Neutrophil (primary cell): ENCODE results near the gene CDKL1.

Experiments used
- H3K27ac ChIP-seq: fragments of 200-600 bp; sonication (generic); 2 replicates; pipeline ENCODE4 v1.5.1; 2016; ENCODE audit warnings: mild to moderate bottlenecking, moderate library complexity
- H3K27me3 ChIP-seq: fragments of 200-600 bp; sonication (generic); 2 replicates; pipeline ENCODE4 v1.6.0; 2016; ENCODE audit warnings: mild to moderate bottlenecking
- H3K36me3 ChIP-seq: fragments of 200-600 bp; sonication (generic); 2 replicates; pipeline ENCODE4 v1.5.1; 2017
- H3K4me1 ChIP-seq, 2 experiments: fragments of 200-600 bp in 1 of 2; sonication (generic) in 1 of 2; 1 replicate in 1 of 2; 2 replicates in 1 of 2; pipeline versions ENCODE4 v1.5.1 to v1.6.1; 2013 to 2016; ENCODE audit warnings: low read depth in 1 of 2, low read length in 1 of 2, mild to moderate bottlenecking in 1 of 2, moderate library complexity in 1 of 2; ENCODE audit not compliant: control insufficient read depth in 1 of 2, insufficient read depth in 1 of 2
- H3K4me3 ChIP-seq, 2 experiments: fragments of 200-600 bp in 1 of 2; sonication (generic) in 1 of 2; 1 replicate in 1 of 2; 2 replicates in 1 of 2; pipeline ENCODE4 v1.5.1; 2013 to 2016; ENCODE audit warnings: low read depth in 1 of 2, low read length in 1 of 2, mild to moderate bottlenecking in 1 of 2, moderate library complexity in 1 of 2
- H3K9me3 ChIP-seq: fragments of 200-600 bp; sonication (generic); 2 replicates; pipeline ENCODE4 v1.5.1; 2016
- TF ChIP-seq, protein P1 (sequence below): fragments of 200-600 bp; sonication (generic); IDR thresholded peaks from 2 replicates; pipeline ENCODE4 v1.5.1; 2016; ENCODE audit warnings: antibody characterized with exemption

CDKL1 gene

DNA sequence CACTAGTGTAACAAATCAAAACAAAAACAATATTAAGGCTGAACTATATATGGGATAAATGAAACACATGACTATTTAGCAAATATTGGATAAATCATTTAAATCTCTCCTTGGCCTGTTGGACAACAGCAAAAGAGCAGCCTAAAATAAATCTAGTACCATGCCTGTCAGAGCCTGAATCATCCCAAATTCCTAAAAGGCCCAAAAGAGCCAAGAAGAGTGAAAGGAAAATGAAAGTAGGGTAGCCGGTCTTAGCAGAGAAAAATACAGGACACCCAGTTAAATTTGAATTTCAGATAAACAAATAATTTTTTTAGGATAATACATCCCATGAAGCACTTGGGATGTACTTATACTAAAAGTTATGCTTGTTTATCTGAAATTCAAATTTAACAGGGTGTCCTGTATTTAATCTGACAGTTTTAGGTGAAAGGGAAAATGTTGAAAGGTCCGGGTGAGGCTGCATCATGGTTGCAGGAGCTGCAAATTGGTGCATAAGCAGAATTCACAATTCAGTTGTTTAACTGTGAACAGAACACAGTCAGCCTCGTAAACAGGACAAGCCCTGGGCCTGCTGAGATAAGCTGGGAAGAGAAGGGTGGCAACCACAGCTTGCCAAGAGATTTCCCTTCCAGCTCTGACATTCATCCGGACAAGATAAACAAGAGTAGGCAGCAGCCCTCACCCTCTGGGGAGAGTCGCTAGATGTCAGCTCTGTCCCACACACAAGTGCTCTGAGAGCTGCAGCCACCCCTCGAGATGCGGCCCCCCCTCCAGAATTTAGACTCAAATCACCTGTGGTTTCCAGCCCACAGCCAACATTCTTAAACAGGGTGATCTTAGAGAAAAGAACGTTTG, 54.2 kb downstream of the CDKL1 start:
- Histone ChIP-seq H3K27ac (no peak overlapping the region), H3K27me3 (no peaks in the 10 kb centered on the region), H3K4me3 (no peak overlapping the region), H3K4me1 (no peaks in the 10 kb centered on the region), H3K36me3 (peaks cover 7% of the 10 kb centered on the region), H3K9me3 (no peaks in the 10 kb centered on the region)
- TF ChIP-seq, protein P1, sequence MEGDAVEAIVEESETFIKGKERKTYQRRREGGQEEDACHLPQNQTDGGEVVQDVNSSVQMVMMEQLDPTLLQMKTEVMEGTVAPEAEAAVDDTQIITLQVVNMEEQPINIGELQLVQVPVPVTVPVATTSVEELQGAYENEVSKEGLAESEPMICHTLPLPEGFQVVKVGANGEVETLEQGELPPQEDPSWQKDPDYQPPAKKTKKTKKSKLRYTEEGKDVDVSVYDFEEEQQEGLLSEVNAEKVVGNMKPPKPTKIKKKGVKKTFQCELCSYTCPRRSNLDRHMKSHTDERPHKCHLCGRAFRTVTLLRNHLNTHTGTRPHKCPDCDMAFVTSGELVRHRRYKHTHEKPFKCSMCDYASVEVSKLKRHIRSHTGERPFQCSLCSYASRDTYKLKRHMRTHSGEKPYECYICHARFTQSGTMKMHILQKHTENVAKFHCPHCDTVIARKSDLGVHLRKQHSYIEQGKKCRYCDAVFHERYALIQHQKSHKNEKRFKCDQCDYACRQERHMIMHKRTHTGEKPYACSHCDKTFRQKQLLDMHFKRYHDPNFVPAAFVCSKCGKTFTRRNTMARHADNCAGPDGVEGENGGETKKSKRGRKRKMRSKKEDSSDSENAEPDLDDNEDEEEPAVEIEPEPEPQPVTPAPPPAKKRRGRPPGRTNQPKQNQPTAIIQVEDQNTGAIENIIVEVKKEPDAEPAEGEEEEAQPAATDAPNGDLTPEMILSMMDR: no peak

DNA sequence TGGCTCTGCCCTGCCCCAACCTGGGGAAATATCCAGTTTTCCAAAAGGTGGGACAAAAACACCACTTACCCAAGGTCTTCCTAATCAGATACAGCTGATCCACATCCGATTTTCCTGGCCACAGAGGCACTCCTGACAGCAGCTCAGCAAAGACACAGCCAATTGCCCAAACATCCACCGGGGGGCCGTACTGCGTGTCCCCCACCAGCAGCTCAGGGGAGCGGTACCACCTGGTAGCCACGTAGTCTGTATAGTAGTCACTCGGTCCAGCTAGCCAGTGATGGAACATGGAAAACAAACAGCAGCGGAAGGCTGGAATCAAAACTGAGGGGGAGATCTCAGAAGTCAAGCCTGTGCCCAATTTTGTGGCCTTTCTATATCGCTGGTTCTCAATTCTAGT, 55.7 kb downstream of the CDKL1 start:
- H3K36me3 ChIP-seq: peaks cover 7% of the 10 kb centered on the region
- TF ChIP-seq, protein P1: no peak
- H3K4me1 ChIP-seq: peaks cover 0 to 4% of the 10 kb centered on the region in 2 experiments
- H3K27me3 ChIP-seq: no peaks in the 10 kb centered on the region
- no peaks in the 10 kb centered on the region for H3K9me3 ChIP-seq
- H3K27ac ChIP-seq: no peak overlapping the region
- no peak overlapping the region for H3K4me3 ChIP-seq

DNA sequence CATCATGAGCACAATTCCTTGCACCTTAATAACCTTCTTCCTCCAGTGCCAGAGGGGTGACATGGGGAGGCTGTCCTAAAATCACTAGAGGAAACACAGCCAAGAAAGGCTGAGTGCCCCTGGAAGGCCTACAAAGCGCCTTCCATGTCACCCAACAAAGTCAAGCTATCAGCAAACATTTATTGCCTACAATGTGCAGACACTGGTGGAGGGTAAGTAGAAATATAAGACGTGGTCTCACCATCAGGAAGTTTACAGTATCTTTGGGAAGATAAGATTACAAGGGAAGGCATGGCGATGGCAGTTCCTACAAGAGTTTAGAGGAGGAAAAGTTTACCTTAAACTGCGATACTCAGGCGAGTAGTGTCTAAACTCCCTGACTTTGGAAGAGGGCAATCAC, 56.6 kb downstream of the CDKL1 start:
- TF ChIP-seq, protein P1: no peak
- Histone ChIP-seq H3K27me3 (no peaks in the 10 kb centered on the region), H3K36me3 (peaks cover 7% of the 10 kb centered on the region), H3K4me3 (no peak overlapping the region), H3K9me3 (no peaks in the 10 kb centered on the region), H3K4me1 (peaks cover 0 to 4% of the 10 kb centered on the region in 2 experiments), H3K27ac (no peak overlapping the region)

DNA sequence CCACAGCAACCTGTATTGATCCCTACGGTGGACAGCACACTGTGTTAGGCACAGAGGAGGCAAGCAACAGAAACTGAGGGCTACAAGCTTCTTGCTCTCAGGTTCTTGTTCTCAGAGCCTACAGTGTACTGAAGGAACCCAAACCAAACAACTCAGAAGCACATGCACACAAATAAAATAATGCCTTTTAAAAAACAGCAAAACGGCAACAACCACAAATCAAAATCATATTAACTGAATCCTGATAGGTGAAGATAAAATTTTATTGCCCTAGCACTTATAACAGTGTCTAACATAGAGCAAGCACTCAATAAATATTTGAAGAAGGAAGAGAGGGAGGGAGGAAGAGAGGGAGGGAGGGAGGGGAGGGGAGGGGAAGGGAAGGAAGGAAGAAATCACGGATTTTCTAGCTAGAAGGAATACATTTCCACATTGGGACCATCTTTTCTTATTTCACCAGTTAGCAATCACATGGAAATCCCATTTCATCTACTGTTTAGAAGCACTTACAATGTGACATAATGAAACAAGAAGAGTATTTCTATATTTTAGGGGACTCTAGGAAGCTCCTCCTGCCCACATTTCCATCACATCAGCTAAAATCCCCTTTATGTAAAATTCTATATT, 57.4 kb downstream of the CDKL1 start:
- TF ChIP-seq, protein P1: no peak
- Histone ChIP-seq H3K4me1 (peaks cover 0 to 4% of the 10 kb centered on the region in 2 experiments), H3K36me3 (peaks cover 7% of the 10 kb centered on the region), H3K27me3 (no peaks in the 10 kb centered on the region), H3K4me3 (no peak overlapping the region), H3K9me3 (no peaks in the 10 kb centered on the region), H3K27ac (no peak overlapping the region)

DNA sequence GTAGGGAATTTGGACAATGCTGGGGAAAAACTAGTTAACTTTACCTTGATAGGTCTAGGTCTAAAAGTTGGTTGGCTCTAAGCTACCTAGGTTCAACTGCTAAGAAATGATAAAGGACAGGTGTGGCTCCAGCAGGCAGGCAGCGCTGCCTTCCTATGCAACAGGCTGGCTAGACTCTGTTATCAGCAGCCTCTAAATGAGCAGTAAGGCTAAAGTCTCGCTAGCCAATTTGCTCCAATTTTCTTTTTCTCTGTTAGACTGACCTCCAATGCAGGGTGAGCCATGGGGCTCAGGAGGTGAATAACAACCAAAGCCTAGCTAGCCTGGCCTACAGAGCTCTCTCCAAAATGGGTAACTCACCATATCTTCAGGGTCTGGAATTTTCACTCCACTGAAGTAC, 58.1 kb downstream of the CDKL1 start:
- no peak overlapping the region for H3K4me3 ChIP-seq
- peaks cover 0 to 4% of the 10 kb centered on the region in 2 experiments for H3K4me1 ChIP-seq
- peaks cover 7% of the 10 kb centered on the region for H3K36me3 ChIP-seq
- no peaks in the 10 kb centered on the region for H3K9me3 ChIP-seq
- H3K27me3 ChIP-seq: no peaks in the 10 kb centered on the region
- no peak overlapping the region for H3K27ac ChIP-seq
- TF ChIP-seq, protein P1: no peak
